Right lobe of liver (tissue), 4 donors: ENCODE data around the gene FAM171A2.

Experiments used
- CTCF ChIP-seq, 4 donors: fragments of 200-600 bp in 3 of 4; fragments of 450-650 bp in 1 of 4; IDR thresholded peaks; one replicate each; pipeline versions ENCODE4 v1.5.1 to v1.8.0; 2016 to 2022; ENCODE audit warnings: antibody characterized with exemption in 4 of 4, mild to moderate bottlenecking in 2 of 4
- POLR2A ChIP-seq: fragments of 450-650 bp; IDR thresholded peaks from one replicate; pipeline ENCODE4 v1.6.1; 2017; ENCODE audit warnings: antibody characterized with exemption, mild to moderate bottlenecking
- donor health status: DM: no; HTN: no; CAD: no.
- donor health status: DM: no; HTN: no; CAD: no.
- donor health status: DM: no; HTN: yes; CAD: no.

GRCh38 chr17:44355642-44356099, 8.0 kb downstream of the FAM171A2 start:
- TF ChIP-seq POLR2A (no peak), CTCF (IDR thresholded peaks at IDR 0.05) (no peak)
